Measurements from ENCODE around the gene SIAH1. TPM values are rescaled to one million over a fixed set of nuclear protein-coding genes. Genes with fewer than 3 reads are reported as not detected.
"Not testable (repeated sequence)": the region's sequence is repeated elsewhere in the genome, so short reads cannot be mapped to it uniquely, and the experiment has no call there.

The SIAH1 gene
- total and polyA plus RNA-seq, 12 donors: 9.9 to 27.5 (median 17.6) TPM

GRCh38 chr16:48378836-48379235 lies 6.4 kb downstream of the SIAH1 start:
- 76 to 93% (median 83%) methylated on average over 1 of the region's 1 CpG for WGBS, 4 donors
- Histone ChIP-seq H3K9me3 (replicated peaks in 1 of 3) (no peaks in the 10 kb centered on the region), H3K36me3 (replicated peaks in 1 of 2) (no peaks in the 10 kb centered on the region), H3K4me3 (no peak overlapping the region), H3K27ac (no peak overlapping the region), H3K4me1 (replicated peaks in 1 of 2) (peaks cover 49 to 88% of the 10 kb centered on the region in 2 donors), H3K27me3 (no peaks in the 10 kb centered on the region)
- TF ChIP-seq CTCF (IDR thresholded peaks at IDR 0.05): no peak
- TF ChIP-seq POLR2A (IDR thresholded peaks at IDR 0.05): no peak
- DNase-seq: no peak
- intact Hi-C loops (cut with DNase I): no loop called here

GRCh38 chr16:48378276-48378675 lies 6.9 kb downstream of the SIAH1 start:
- 73 to 78% (median 76%) methylated on average over 5 of the region's 5 CpGs for WGBS, 4 donors
- H3K36me3 ChIP-seq (replicated peaks in 1 of 2): no peaks in the 10 kb centered on the region
- peaks cover 50 to 90% of the 10 kb centered on the region in 2 donors for H3K4me1 ChIP-seq (replicated peaks in 1 of 2)
- no peak for TF ChIP-seq CTCF (IDR thresholded peaks at IDR 0.05)
- TF ChIP-seq POLR2A (IDR thresholded peaks at IDR 0.05): no peak
- no peak overlapping the region for H3K27ac ChIP-seq
- H3K27me3 ChIP-seq: no peaks in the 10 kb centered on the region
- DNase-seq: no peak
- intact Hi-C loops (cut with DNase I): no loop called here
- no peaks in the 10 kb centered on the region for H3K9me3 ChIP-seq (replicated peaks in 1 of 3)
- H3K4me3 ChIP-seq: no peak overlapping the region

GRCh38 chr16:48377301-48377700 lies 7.9 kb downstream of the SIAH1 start:
- 87 to 95% (median 89%) methylated on average over 7 of the region's 7 CpGs for WGBS, 4 donors

GRCh38 chr16:48374255-48374654 lies 11.0 kb downstream of the SIAH1 start:
- 58 to 65% (median 62%) methylated on average over 2 of the region's 2 CpGs for WGBS, 4 donors
- no peak for TF ChIP-seq CTCF (IDR thresholded peaks at IDR 0.05)
- TF ChIP-seq POLR2A (IDR thresholded peaks at IDR 0.05): no peak
- intact Hi-C loops (cut with DNase I): no loop called here
- H3K4me1 ChIP-seq (replicated peaks in 1 of 2): peaks cover 31 to 73% of the 10 kb centered on the region in 2 donors
- no peak overlapping the region for H3K27ac ChIP-seq
- no peaks in the 10 kb centered on the region for H3K27me3 ChIP-seq
- no peak for DNase-seq
- no peaks in the 10 kb centered on the region for H3K36me3 ChIP-seq (replicated peaks in 1 of 2)
- no peak overlapping the region for H3K4me3 ChIP-seq
- no peaks in the 10 kb centered on the region for H3K9me3 ChIP-seq (replicated peaks in 1 of 3)

More at GRCh38 chr16:48377301-48377700, 7.9 kb downstream of the SIAH1 start:
- H3K9me3 ChIP-seq (replicated peaks in 1 of 3); H3K27ac ChIP-seq; DNase-seq; intact Hi-C loops (cut with DNase I); H3K4me3 ChIP-seq; H3K27me3 ChIP-seq; H3K36me3 ChIP-seq (replicated peaks in 1 of 2): not testable (repeated sequence)
- peaks cover 45 to 86% of the 10 kb centered on the region in 2 donors for H3K4me1 ChIP-seq (replicated peaks in 1 of 2)

- Histone ChIP-seq H3K4me3 (no peak overlapping the region), H3K9me3 (replicated peaks in 1 of 3) (no peaks in the 10 kb centered on the region), H3K36me3 (replicated peaks in 1 of 2) (no peaks in the 10 kb centered on the region), H3K27me3 (no peaks in the 10 kb centered on the region), H3K27ac (no peak overlapping the region), H3K4me1 (replicated peaks in 1 of 2) (peaks cover 27 to 65% of the 10 kb centered on the region in 2 donors)
- WGBS, 4 donors: 49 to 59% (median 54%) methylated on average over 4 of the region's 4 CpGs
- intact Hi-C loops (cut with DNase I): no loop called here
- no peak for DNase-seq
- TF ChIP-seq POLR2A (IDR thresholded peaks at IDR 0.05) (no peak), CTCF (IDR thresholded peaks at IDR 0.05) (no peak)
Observed at GRCh38 chr16:48373258-48374029, 11.8 kb downstream of the SIAH1 start.

All from adrenal gland (tissue), 12 donors.